Spleen (tissue), 11 donors: ENCODE results near the gene ILF2. TPM values are rescaled to one million over a fixed set of nuclear protein-coding genes. Genes with fewer than 3 reads are reported as not detected.
A peak's percentile ranks its signal among the peaks of the same experiment; 100 is the strongest.

Experiments
- DNase-seq: peaks from one replicate; pipeline ENCODE4 v3.0.0-alpha.2; 2020
- H3K27ac ChIP-seq, 8 donors: fragments of 200-600 bp; sonication (generic) in 7 of 8; 1 replicate in 4 of 8; 2 replicates in 4 of 8; pipeline versions ENCODE4 v1.5.0 to v1.8.0; 2016 to 2021; ENCODE audit warnings: inconsistent platforms in 4 of 8, mild to moderate bottlenecking in 4 of 8, moderate library complexity in 1 of 8
- H3K27me3 ChIP-seq, 7 donors: fragments of 200-600 bp; sonication (generic) in 6 of 7; replicated peaks in 1 of 7; 1 replicate in 4 of 7; 2 replicates in 3 of 7; pipeline versions ENCODE4 v1.5.0 to v1.8.0; 2016 to 2021; ENCODE audit warnings: inconsistent platforms in 3 of 7, mild to moderate bottlenecking in 1 of 7
- H3K36me3 ChIP-seq, 6 donors: fragments of 200-600 bp; sonication (generic) in 5 of 6; 1 replicate in 4 of 6; 2 replicates in 2 of 6; pipeline versions ENCODE4 v1.5.0 to v1.8.0; 2016 to 2021; ENCODE audit warnings: inconsistent platforms in 2 of 6
- H3K4me1 ChIP-seq, 6 donors: fragments of 200-600 bp; sonication (generic) in 5 of 6; 1 replicate in 3 of 6; 2 replicates in 3 of 6; pipeline versions ENCODE4 v1.5.0 to v1.8.0; 2016 to 2021; ENCODE audit warnings: inconsistent platforms in 3 of 6
- H3K4me3 ChIP-seq, 8 donors: fragments of 200-600 bp; sonication (generic) in 7 of 8; 1 replicate in 4 of 8; 2 replicates in 4 of 8; pipeline versions ENCODE4 v1.5.0 to v1.8.0; 2016 to 2021; ENCODE audit warnings: inconsistent platforms in 4 of 8, mild to moderate bottlenecking in 4 of 8, moderate library complexity in 2 of 8
- H3K9me3 ChIP-seq, 8 donors: fragments of 200-600 bp; sonication (generic) in 7 of 8; 1 replicate in 4 of 8; 2 replicates in 4 of 8; pipeline versions ENCODE4 v1.5.0 to v1.8.0; 2016 to 2021; ENCODE audit warnings: inconsistent platforms in 4 of 8
- CTCF ChIP-seq, 11 experiments: fragments of 200-600 bp in 7 of 11; fragments of 450-650 bp in 4 of 11; sonication (generic) in 4 of 11; IDR thresholded peaks in 8 of 11; conservative IDR thresholded peaks in 3 of 11; 1 replicate in 7 of 11; 2 replicates in 4 of 11; pipeline versions ENCODE4 v1.4.0 to v1.8.0; 2016 to 2021; ENCODE audit warnings: antibody characterized with exemption in 11 of 11, inconsistent platforms in 4 of 11, mild to moderate bottlenecking in 1 of 11
- POLR2A ChIP-seq, 3 donors: fragments of 450-650 bp; IDR thresholded peaks; one replicate each; pipeline ENCODE4 v1.5.1; 2017; ENCODE audit warnings: antibody characterized with exemption in 3 of 3, mild to moderate bottlenecking in 1 of 3
- POLR2AphosphoS5 ChIP-seq, 3 donors: sonication (generic); formaldehyde crosslinking; IDR thresholded peaks; one replicate each; pipeline ENCODE4 v1.5.1; 2017; ENCODE audit warnings: antibody characterized with exemption in 3 of 3
- WGBS, 5 donors: extraction: QIAGEN DNeasy Blood & Tissue Kit in 3 of 5; methylation state at CpG; one replicate each; pipeline versions ENCODE4 v1.1.5 to v1.1.7; 2013 to 2018; 5-methylcytosine and 5-hydroxymethylcytosine counted together
- intact Hi-C: fragments of 100-400 bp; cut with DNase I; formaldehyde crosslinking; loops from one replicate; pipeline ENCODE4 v1.15.0; 2023; ENCODE audit warnings: low total_unique reads
- polyA plus RNA-seq, 3 donors: library from polyadenylated mRNA; stranded (reverse); fragments of 200-250 nt; gene quantifications; one replicate each; pipeline ENCODE4 v1.2.1, GENCODE V29; 2013
- total RNA-seq, 7 donors: library from RNA; depleted of rRNA in 3 of 7; stranded (reverse); fragments of >200 nt in 3 of 7; fragmentation: NEBNext Ultra II Directional in 4 of 7; extraction: Animal tissue kit (Norgen Biotek cat#: 25700) in 4 of 7; gene quantifications; one replicate each; pipeline versions ENCODE4 v1.1.0 to v1.2.1, GENCODE V29; 2016 to 2021
- donor health status: healthy with polysubstance abuse.
- donor health status: DM: no; HTN: no; CAD: no; lungs with moderate emphysema.
- donor health status: DM: no; HTN: no; CAD: no.
- donor health status: Bipolar disorder and iron deficiency.
- donor health status: healthy.
- donor health status: DM: no; HTN: no; CAD: no.
- donor health status: DM: yes; HTN: yes; CAD: no.

The ILF2 gene
- total and polyA plus RNA-seq, 10 donors, result 54.9 to 105 (median 83.9) TPM

GRCh38 chr1:153629971-153630370 lies 40.8 kb downstream of the ILF2 start:
- Histone ChIP-seq H3K4me3 (no peak overlapping the region), H3K27ac (peak overlapping the region in 7 of 8 donors; percentile 22 to 84 (median 38)), H3K27me3 (no peaks in the 10 kb centered on the region), H3K9me3 (no peaks in the 10 kb centered on the region), H3K36me3 (peaks cover 0 to 6% (median 0%) of the 10 kb centered on the region in 6 donors), H3K4me1 (peaks cover 0 to 80% (median 29%) of the 10 kb centered on the region in 6 donors)
- no peak for DNase-seq
- no peak for TF ChIP-seq POLR2A (IDR thresholded peaks at IDR 0.05)
- no peak for TF ChIP-seq POLR2AphosphoS5 (IDR thresholded peaks at IDR 0.05)
- no peak for TF ChIP-seq CTCF (IDR thresholded peaks at IDR 0.05 in 8 of 11, conservative IDR thresholded peaks at IDR 0.05 in 3 of 11)
- intact Hi-C loops, result no loop called here
- WGBS, 5 donors, result 67 to 100% (median 93%) methylated on average over 1 of the region's 1 CpG

GRCh38 chr1:153629343-153629665 lies 41.5 kb downstream of the ILF2 start:
- H3K4me1 ChIP-seq, result peaks cover 0 to 82% (median 29%) of the 10 kb centered on the region in 6 donors
- intact Hi-C loops, result no loop called here
- 82 to 97% (median 89%) methylated on average over 5 of the region's 5 CpGs for WGBS, 5 donors

GRCh38 chr1:153628638-153629342 lies 42.0 kb downstream of the ILF2 start:
- intact Hi-C loops, result no loop called here
- no peak for DNase-seq
- H3K27me3 ChIP-seq, result no peaks in the 10 kb centered on the region
- H3K9me3 ChIP-seq, result no peaks in the 10 kb centered on the region
- H3K4me1 ChIP-seq, result peaks cover 0 to 87% (median 32%) of the 10 kb centered on the region in 6 donors
- no peak overlapping the region for H3K4me3 ChIP-seq
- WGBS, 5 donors, result 50 to 74% (median 58%) methylated on average over 6 of the region's 6 CpGs
- H3K36me3 ChIP-seq, result peaks cover 0 to 8% (median 0%) of the 10 kb centered on the region in 6 donors
- H3K27ac ChIP-seq, result peak overlapping the region in 3 of 8 donors; percentile 38 to 84 (median 38)
- TF ChIP-seq POLR2AphosphoS5 (IDR thresholded peaks at IDR 0.05), result no peak
- no peak for TF ChIP-seq POLR2A (IDR thresholded peaks at IDR 0.05)
- no peak for TF ChIP-seq CTCF (IDR thresholded peaks at IDR 0.05 in 8 of 11, conservative IDR thresholded peaks at IDR 0.05 in 3 of 11)

More at GRCh38 chr1:153629343-153629665, 41.5 kb downstream of the ILF2 start:
- Histone ChIP-seq H3K27ac (peak overlapping the region in 4 of 8 donors; percentile 22 to 84 (median 38)), H3K27me3 (no peaks in the 10 kb centered on the region), H3K36me3 (peaks cover 0 to 8% (median 0%) of the 10 kb centered on the region in 6 donors), H3K4me3 (no peak overlapping the region), H3K9me3 (no peaks in the 10 kb centered on the region)
- no peak for DNase-seq
- no peak for TF ChIP-seq CTCF (IDR thresholded peaks at IDR 0.05 in 8 of 11, conservative IDR thresholded peaks at IDR 0.05 in 3 of 11)
- TF ChIP-seq POLR2AphosphoS5 (IDR thresholded peaks at IDR 0.05), result no peak
- TF ChIP-seq POLR2A (IDR thresholded peaks at IDR 0.05), result no peak
